Left renal cortex interstitium (tissue), 4 donors: ENCODE data around the gene NPC1L1. TPM values are rescaled to one million over a fixed set of nuclear protein-coding genes. Genes with fewer than 3 reads are reported as not detected.

Source experiments
- polyA plus RNA-seq, 4 donors: library from polyadenylated mRNA; unstranded; fragments of 120-200 nt; gene quantifications; one replicate each; pipeline ENCODE4 v1.2.1, GENCODE V29; 2013; ENCODE audit not compliant: insufficient read length in 4 of 4

Gene NPC1L1
- polyA plus RNA-seq, 4 donors: 2.3 to 3.5 (median 2.8) TPM

Other genes with a start within 250 kb of the NPC1L1 start
- 1 to 10 TPM; 1.7 to 4.3 (median 3.1) TPM for gene CAMK2B, start 215.7 kb downstream of the NPC1L1 start, polyA plus RNA-seq
- 10 to 100 TPM; 86.0 to 93.7 (median 91.2) TPM for gene NUDCD3, start 50.7 kb downstream of the NPC1L1 start, polyA plus RNA-seq
- 100 to 1,000 TPM in 2 of 4 donors, 10 to 100 TPM in 2; 73.1 to 123 (median 98.7) TPM for gene DDX56, start 32.6 kb upstream of the NPC1L1 start, polyA plus RNA-seq
- 100 to 1,000 TPM; 128 to 176 (median 150) TPM for gene TMED4, start 40.9 kb upstream of the NPC1L1 start, polyA plus RNA-seq
- gene OGDH, start 65.3 kb upstream of the NPC1L1 start, polyA plus RNA-seq: 10 to 100 TPM; 79.7 to 95.5 (median 87.9) TPM
- gene ZMIZ2, start 207.5 kb upstream of the NPC1L1 start, polyA plus RNA-seq: 100 to 1,000 TPM in 1 of 4 donors, 10 to 100 TPM in 3; 38.2 to 119 (median 72.4) TPM